IPS-18a (cell line): ENCODE measurements around the gene TNNC1.

Source experiments
- H3K27ac ChIP-seq: one replicate; pipeline ENCODE4 v1.5.1; 2013; ENCODE audit warnings: low read length
- H3K27me3 ChIP-seq: one replicate; pipeline ENCODE4 v1.6.1; 2013; ENCODE audit warnings: mild to moderate bottlenecking, low read length; ENCODE audit not compliant: control insufficient read depth, insufficient read depth
- H3K36me3 ChIP-seq: one replicate; pipeline ENCODE4 v1.6.1; 2013; ENCODE audit warnings: low read depth, low read length; ENCODE audit not compliant: control insufficient read depth
- H3K4me1 ChIP-seq: one replicate; pipeline ENCODE4 v1.6.1; 2013; ENCODE audit warnings: low read depth, low read length; ENCODE audit not compliant: control insufficient read depth
- H3K4me3 ChIP-seq: one replicate; pipeline ENCODE4 v1.5.1; 2013; ENCODE audit warnings: low read length
- H3K9ac ChIP-seq: one replicate; pipeline ENCODE4 v1.6.1; 2013; ENCODE audit warnings: mild to moderate bottlenecking, low read length, moderate library complexity
- H3K9me3 ChIP-seq: one replicate; pipeline ENCODE4 v1.6.1; 2013; ENCODE audit warnings: low read depth, low read length; ENCODE audit not compliant: control insufficient read depth

TNNC1 gene

DNA sequence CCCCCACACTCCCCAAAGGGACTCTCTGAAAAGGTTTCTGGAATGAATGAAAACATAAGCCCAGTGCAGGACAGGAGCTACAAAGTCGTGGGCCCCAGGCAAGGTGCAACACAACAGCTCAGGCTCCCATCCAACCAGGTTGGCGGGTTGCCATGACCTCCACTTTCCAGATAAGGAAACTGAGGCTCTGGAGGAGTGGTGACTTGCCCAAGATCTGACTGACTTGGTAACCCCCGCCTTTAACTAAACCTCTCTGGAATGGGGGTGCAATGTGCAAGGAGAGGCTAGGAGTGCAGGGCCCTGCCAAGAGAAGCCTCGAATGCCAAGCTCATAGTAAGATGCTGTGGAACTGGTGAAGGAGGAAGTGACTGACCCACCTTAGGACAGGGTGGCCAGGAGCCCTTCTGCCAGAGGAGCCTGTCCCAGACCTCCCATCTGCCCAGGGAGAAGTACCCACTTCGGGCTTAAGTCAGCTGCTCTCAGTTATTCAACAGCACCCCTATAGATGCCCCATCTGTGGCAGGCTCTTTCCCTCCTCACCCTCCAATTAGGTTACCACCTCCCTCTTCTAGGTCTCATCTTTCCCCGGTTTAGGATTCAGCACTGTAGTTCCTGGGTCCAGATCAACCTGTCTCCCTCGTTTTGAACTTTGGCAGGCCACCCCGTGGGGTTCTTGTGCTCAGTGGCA is 553 bp upstream of the TNNC1 start:
- Histone ChIP-seq H3K9me3 (no peaks in the 10 kb centered on the region), H3K9ac (no peak overlapping the region), H3K36me3 (peaks cover 18% of the 10 kb centered on the region), H3K27ac (no peak overlapping the region), H3K27me3 (no peaks in the 10 kb centered on the region), H3K4me3 (no peak overlapping the region), H3K4me1 (peaks cover 8% of the 10 kb centered on the region)

DNA sequence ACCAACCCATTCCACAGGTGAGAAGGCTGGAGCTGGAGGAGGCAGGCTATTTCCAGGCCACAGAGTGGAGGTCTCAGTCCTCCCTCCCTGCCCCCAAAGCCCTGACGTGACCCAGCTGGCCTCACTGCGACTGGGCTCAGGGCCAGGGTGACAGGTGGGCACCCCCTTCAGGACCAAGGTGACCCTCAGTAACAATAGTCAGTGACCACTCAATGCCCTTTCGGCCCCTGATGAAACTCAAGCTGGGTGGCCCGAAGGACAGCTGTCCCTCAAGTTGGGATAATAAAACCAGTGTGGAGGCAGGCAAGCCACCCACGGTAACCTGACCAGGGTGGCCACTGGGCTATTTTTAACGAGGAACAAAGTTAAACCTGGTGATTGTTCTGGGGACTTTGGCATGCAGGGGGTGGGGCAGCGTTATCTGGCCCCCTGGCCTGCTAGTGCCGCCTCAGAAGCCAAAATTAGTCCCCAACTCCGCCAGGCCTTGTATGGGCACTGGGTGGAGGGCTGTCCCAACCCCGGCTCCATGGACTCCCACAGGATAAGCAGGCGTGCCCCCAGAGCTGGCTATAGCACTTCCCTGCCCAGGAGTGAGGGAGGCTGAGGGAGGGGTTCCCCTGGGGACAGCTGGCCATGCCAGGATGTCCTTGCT is 1.1 kb downstream of the TNNC1 start:
- H3K4me1 ChIP-seq, result peaks cover 8% of the 10 kb centered on the region
- H3K27ac ChIP-seq, result no peak overlapping the region
- no peaks in the 10 kb centered on the region for H3K27me3 ChIP-seq
- peaks cover 2% of the 10 kb centered on the region for H3K36me3 ChIP-seq
- no peak overlapping the region for H3K4me3 ChIP-seq
- H3K9ac ChIP-seq, result no peak overlapping the region
- no peaks in the 10 kb centered on the region for H3K9me3 ChIP-seq

DNA sequence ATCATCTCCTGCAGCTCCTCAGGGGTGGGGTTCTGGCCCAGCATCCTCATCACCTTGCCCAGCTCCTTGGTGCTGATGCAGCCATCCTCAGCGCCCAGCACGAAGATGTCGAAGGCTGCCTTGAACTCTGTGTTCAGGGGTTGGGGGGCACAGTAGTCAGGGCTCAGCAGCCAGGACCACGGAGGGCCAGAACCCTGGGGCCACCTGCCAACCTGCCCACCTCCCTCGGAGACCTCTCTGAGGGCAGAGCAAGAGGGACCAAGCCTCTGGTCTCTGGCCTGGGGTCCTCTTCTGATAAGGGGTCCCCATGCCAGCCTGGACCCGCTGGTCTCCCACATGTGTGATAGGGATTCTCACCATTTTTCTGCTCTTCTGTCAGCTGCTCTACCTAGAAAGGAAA is 1.7 kb downstream of the TNNC1 start:
- Histone ChIP-seq H3K9me3 (no peaks in the 10 kb centered on the region), H3K4me1 (peaks cover 8% of the 10 kb centered on the region), H3K36me3 (no peaks in the 10 kb centered on the region), H3K9ac (no peak overlapping the region), H3K4me3 (no peak overlapping the region), H3K27ac (no peak overlapping the region), H3K27me3 (no peaks in the 10 kb centered on the region)

DNA sequence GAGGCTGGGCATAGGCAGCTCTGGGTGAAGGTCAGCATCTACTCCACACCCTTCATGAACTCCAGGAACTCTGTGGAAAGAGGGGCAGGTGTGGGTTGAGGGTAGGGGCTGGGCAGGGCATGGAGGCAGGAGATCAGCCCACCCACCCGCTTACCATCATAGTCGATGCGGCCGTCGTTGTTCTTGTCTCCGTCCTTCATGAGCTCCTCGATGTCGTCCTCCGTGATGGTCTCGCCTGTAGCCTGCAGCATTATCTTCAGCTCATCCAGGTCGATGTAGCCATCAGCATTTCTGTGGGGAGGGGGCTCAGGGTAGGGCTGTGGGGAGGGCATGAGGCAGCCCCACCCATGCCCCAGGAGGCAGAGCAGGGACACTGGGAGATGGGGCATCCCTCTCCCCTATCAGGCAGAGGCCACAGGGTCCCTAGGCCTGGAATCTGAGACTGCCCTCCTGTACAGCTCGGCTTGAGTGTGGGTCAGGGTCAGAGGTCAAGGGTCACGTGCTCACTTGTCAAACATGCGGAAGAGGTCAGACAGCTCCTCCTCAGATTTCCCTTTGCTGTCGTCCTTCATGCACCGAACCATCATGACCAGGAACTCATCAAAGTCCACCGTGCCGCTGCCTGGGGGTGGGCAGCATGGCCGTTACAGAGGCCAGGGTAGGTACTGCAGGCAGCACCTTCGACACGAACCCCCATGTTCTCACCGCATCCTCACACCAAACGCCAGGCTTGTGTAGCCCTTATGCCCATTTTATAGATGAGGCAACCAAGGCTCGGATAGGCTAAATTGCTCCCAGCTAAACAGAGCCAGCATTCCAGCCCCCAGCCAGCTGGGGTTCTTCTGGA is 2.4 kb downstream of the TNNC1 start:
- Histone ChIP-seq H3K9ac (no peak overlapping the region), H3K4me3 (no peak overlapping the region), H3K27me3 (no peaks in the 10 kb centered on the region), H3K9me3 (no peaks in the 10 kb centered on the region), H3K4me1 (peaks cover 8% of the 10 kb centered on the region), H3K36me3 (no peaks in the 10 kb centered on the region), H3K27ac (no peak overlapping the region)

DNA sequence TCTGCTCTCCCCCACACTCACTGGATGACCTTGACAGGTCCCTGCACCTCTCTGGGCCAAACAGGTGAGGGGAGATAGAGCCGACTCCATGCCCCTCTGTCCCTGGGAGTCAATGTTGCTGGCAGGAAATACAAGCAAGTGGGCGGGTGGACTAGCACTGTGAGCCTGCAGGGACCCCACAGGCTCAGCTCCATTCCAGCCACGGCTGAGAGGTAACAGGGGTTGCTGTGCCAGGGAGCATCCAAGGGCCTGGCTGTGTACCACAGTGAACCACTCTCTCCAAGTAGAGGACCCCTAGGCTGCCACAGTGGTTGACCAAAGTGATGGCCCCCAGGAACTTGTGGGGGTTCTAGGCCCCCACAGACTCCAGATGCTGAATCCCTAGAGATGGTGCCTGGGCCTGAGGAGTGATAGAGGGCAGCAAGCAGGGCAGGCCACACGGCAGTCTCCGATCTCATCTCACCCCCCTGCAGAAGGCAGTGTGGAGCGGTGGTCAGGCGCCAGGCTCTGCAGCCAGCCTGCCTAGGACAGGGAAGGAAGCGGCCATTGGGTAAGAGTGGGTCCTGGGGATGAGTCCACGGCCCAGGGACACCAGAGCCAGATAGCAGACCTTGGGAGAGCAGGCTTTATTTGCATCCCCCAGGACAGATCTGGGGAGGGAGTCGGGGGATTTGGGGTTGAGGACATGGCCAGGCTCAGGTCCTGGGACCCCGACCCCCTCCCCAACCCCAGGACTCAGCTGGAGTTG is 3.2 kb downstream of the TNNC1 start:
- H3K4me1 ChIP-seq, result peaks cover 8% of the 10 kb centered on the region
- H3K9ac ChIP-seq, result no peak overlapping the region

DNA sequence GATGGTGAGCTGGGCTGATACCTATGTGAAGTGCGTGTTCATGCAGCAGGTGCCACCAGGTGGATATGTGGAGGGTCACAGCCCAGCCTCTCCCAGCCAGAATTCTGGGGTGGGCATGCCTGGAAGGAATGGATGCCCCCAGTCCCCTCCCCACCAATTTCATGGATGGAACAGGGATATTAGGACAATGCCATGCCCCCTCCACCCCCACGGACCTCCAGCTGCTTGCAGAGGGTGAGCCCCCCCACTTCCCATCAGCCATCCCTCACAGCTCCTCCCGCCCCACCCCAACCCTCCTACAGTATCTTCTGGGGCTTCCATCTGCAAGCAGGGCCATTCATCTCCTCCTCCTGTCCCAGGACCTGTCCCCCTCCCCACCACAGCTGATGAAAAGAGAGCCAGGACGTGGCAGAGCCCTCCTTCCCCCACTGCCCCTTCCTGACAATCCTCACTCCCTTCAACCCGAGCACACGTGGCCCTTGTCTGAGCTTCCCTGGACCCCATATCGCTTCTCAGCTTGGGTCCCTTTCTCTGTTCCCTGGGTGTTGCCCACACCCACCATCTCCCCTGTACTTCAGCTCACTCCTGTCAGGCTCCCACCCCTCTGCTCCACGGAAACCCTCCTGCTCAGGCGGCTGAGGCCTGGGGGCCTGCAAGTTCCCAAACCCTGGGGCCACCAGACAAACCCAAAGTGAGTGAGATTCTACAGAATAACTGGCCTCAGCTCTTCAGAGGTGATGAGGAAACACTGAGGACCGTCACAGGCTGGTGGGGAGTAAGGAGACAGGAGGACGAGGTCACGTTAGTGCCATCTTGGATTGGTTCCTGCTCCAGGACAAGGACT is 6.1 kb downstream of the TNNC1 start:
- no peak overlapping the region for H3K4me3 ChIP-seq
- H3K36me3 ChIP-seq, result no peaks in the 10 kb centered on the region
- H3K9ac ChIP-seq, result no peak overlapping the region
- H3K9me3 ChIP-seq, result no peaks in the 10 kb centered on the region
- no peaks in the 10 kb centered on the region for H3K27me3 ChIP-seq
- H3K4me1 ChIP-seq, result no peaks in the 10 kb centered on the region
- no peak overlapping the region for H3K27ac ChIP-seq

More for the DNA sequence above, 3.2 kb downstream of the TNNC1 start:
- Histone ChIP-seq H3K9me3 (no peaks in the 10 kb centered on the region), H3K27ac (no peak overlapping the region), H3K27me3 (no peaks in the 10 kb centered on the region), H3K36me3 (no peaks in the 10 kb centered on the region), H3K4me3 (no peak overlapping the region)

- H3K9ac ChIP-seq, result no peak overlapping the region
- H3K4me3 ChIP-seq, result no peak overlapping the region
- no peaks in the 10 kb centered on the region for H3K4me1 ChIP-seq
Measured at GRCh38 chr3:52446631-52447511, 7.0 kb downstream of the TNNC1 start.

GRCh38 chr3:52446042-52446441 is 7.8 kb downstream of the TNNC1 start:
- H3K9me3 ChIP-seq, result no peaks in the 10 kb centered on the region
- no peak overlapping the region for H3K27ac ChIP-seq
- H3K27me3 ChIP-seq, result no peaks in the 10 kb centered on the region
- H3K4me1 ChIP-seq, result no peaks in the 10 kb centered on the region
- H3K9ac ChIP-seq, result no peak overlapping the region
- H3K36me3 ChIP-seq, result no peaks in the 10 kb centered on the region
- H3K4me3 ChIP-seq, result no peak overlapping the region

More at GRCh38 chr3:52446631-52447511, 7.0 kb downstream of the TNNC1 start:
- H3K27me3 ChIP-seq, result no peaks in the 10 kb centered on the region
- H3K9me3 ChIP-seq, result no peaks in the 10 kb centered on the region
- H3K27ac ChIP-seq, result no peak overlapping the region
- no peaks in the 10 kb centered on the region for H3K36me3 ChIP-seq

DNA sequence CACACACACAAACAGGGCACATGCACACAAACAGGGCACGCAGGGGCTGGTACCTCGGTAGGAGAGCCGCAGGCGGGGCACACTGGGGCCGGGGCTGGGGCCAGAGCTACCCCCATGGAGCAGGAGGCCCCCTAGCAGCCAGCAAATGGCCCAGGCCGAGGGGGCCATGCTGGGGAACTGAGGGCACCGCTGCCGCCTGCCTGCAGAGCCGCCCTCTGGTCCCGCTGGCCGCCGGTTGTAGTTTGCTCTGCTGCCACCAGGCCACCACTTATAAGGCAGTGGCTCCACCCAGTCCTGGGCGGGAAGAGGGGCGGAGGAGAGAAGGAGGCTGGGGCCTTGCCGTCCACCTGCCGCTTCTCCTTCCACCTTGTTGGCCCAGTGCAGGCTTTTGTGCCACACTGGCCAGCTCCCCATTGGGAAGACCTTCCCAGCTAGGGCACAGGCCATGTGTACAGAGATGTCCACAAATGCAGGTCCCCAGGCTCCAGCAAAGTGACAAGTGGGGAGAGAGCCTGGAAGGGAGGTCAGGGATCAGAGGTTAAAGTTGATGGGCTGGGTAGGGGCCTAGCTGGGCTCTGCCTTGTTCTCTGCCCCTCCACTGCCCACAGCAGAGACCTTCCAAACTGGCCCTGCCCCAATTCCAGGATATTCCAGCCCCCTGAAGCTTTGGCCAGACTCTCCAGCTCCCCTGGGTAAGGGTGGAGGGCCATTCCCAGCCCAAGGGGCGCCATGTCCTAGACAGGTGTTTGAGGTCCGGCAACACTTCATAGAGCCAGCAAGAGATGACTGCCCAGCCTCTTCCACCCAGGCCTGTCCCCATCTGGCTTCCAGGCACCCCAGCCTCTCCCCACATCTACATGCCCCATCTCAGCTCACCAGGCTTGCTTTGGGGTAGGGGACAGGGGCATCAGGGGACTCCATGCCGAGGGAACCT is 8.7 kb downstream of the TNNC1 start, which contains the start of gene SEMA3G:
SEMA3G (minus strand) TSS at position 244 of the 934 bp plus-strand sequence; CDS start at position 168, 76 bp downstream.
- Histone ChIP-seq H3K36me3 (no peaks in the 10 kb centered on the region), H3K27me3 (no peaks in the 10 kb centered on the region), H3K4me1 (no peaks in the 10 kb centered on the region), H3K9me3 (no peaks in the 10 kb centered on the region), H3K27ac (no peak within 1 kb of the TSS), H3K9ac (no peak within 1 kb of the TSS), H3K4me3 (peak within 1 kb of the TSS; percentile 10)
